RWPE1 (cell line): ENCODE data around the gene CCSER2.

Source experiments
- CTCF ChIA-PET: fragments of 350-600 bp; sonication (Branson Sonifier 250); formaldehyde crosslinking; extraction: SDS; loops from one replicate; lab custom pipeline; 2021; lab: Yijun Ruan, JAX
- POLR2A ChIA-PET: fragments of 400-600 bp; formaldehyde crosslinking; extraction: SDS; loops from one replicate; lab custom pipeline; 2020; ENCODE audit warnings: antibody characterized with exemption; ENCODE audit not compliant: low non-redundant PET; lab: Yijun Ruan, JAX
- DNase-seq: peaks from one replicate; pipeline ENCODE4 v3.0.0; 2012; ENCODE audit warnings: low spot score
- H3K27ac ChIP-seq: fragments of 450-650 bp; 2 replicates; pipeline ENCODE4 v1.5.1; 2017
- CTCF ChIP-seq: fragments of 450-650 bp; conservative IDR thresholded peaks from 2 replicates; pipeline ENCODE4 v1.5.1; 2017; ENCODE audit warnings: low read depth, mild to moderate bottlenecking

CCSER2 gene

GRCh38 chr10:84390364-84390763 is 62.0 kb downstream of the CCSER2 start:
- CTCF ChIA-PET = interaction anchor here (1.4 kb wide), 1 partner anchor 150 kb away, joined by 5 read pairs; no protein-coding TSS in a partner anchor
- POLR2A ChIA-PET = no interaction called here
- TF ChIP-seq CTCF = no peak
- no peak for DNase-seq
- H3K27ac ChIP-seq = no peak overlapping the region

- ChIA-PET POLR2A (no interaction called here), CTCF (interaction anchor here (0.6 to 1.4 kb wide), 2 partner anchors 149 to 163 kb away, joined by 4 to 5 read pairs; no protein-coding TSS in a partner anchor)
- H3K27ac ChIP-seq = no peak overlapping the region
- DNase-seq = no peak
- TF ChIP-seq CTCF = no peak
Observed at GRCh38 chr10:84391326-84391725, 62.9 kb downstream of the CCSER2 start.

GRCh38 chr10:84392181-84392580 is 63.8 kb downstream of the CCSER2 start:
- DNase-seq = no peak
- no peak for TF ChIP-seq CTCF
- ChIA-PET POLR2A (no interaction called here), CTCF (no interaction called here)
- no peak overlapping the region for H3K27ac ChIP-seq

GRCh38 chr10:84395581-84395980 is 67.2 kb downstream of the CCSER2 start:
- H3K27ac ChIP-seq = no peak overlapping the region
- ChIA-PET POLR2A (interaction anchor here (0.7 kb wide), 1 partner anchor 430 kb away, joined by 3 read pairs; no protein-coding TSS in a partner anchor), CTCF (no interaction called here)
- no peak for DNase-seq
- no peak for TF ChIP-seq CTCF

GRCh38 chr10:84397735-84398144 is 69.4 kb downstream of the CCSER2 start:
- H3K27ac ChIP-seq = no peak overlapping the region
- POLR2A ChIA-PET = no interaction called here
- CTCF ChIA-PET = interaction anchor here (1.1 kb wide), 2 partner anchors 43 to 45 kb away, joined by 3 to 7 read pairs; no protein-coding TSS in a partner anchor
- no peak for DNase-seq
- no peak for TF ChIP-seq CTCF

- no peak overlapping the region for H3K27ac ChIP-seq
- no peak for DNase-seq
- CTCF ChIA-PET = interaction anchor here (0.5 to 1.1 kb wide), 2 partner anchors 44 to 61 kb away, joined by 3 read pairs; no protein-coding TSS in a partner anchor
- no peak for TF ChIP-seq CTCF
- POLR2A ChIA-PET = no interaction called here
Observed at GRCh38 chr10:84398696-84399095, 70.3 kb downstream of the CCSER2 start.
